Measurements from ENCODE around the gene ADIPOR1.

DNA sequence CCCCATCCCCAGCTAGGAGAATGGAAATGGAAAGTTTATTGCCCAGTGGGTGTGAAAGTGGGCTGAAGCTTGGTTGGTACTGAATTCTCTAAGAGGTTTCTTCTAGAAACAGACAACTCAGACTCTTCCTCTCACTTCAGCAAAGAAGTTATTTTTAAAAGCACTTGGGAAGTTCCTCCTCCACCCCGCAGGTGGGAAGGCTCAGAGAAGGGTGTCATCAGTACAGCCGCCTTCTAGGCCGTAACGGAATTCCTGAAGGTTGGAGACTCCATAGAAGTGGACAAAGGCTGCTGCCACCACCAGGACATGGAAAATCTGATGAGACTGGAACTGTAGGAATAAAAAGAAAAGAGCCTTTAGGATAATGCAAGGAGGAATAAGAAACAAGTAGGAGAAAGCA lies 16.7 kb downstream of the ADIPOR1 start:
- TF ChIP-seq, protein P1, sequence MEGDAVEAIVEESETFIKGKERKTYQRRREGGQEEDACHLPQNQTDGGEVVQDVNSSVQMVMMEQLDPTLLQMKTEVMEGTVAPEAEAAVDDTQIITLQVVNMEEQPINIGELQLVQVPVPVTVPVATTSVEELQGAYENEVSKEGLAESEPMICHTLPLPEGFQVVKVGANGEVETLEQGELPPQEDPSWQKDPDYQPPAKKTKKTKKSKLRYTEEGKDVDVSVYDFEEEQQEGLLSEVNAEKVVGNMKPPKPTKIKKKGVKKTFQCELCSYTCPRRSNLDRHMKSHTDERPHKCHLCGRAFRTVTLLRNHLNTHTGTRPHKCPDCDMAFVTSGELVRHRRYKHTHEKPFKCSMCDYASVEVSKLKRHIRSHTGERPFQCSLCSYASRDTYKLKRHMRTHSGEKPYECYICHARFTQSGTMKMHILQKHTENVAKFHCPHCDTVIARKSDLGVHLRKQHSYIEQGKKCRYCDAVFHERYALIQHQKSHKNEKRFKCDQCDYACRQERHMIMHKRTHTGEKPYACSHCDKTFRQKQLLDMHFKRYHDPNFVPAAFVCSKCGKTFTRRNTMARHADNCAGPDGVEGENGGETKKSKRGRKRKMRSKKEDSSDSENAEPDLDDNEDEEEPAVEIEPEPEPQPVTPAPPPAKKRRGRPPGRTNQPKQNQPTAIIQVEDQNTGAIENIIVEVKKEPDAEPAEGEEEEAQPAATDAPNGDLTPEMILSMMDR (IDR thresholded peaks at IDR 0.05) = no peak
- no peak for TF ChIP-seq EP300 (IDR thresholded peaks at IDR 0.05)
